GM12865 (cell line): ENCODE results near the gene RNGTT.

Experiments used
- DNase-seq: peaks from one replicate; pipeline ENCODE4 v3.0.0; 2010; ENCODE audit warnings: low read depth
- H3K4me3 ChIP-seq: 2 replicates; pipeline ENCODE4 v1.5.1; 2011; ENCODE audit warnings: mild to moderate bottlenecking, low read depth, low read length, control low read depth
- TF ChIP-seq, protein P1 (sequence below): IDR thresholded peaks from 2 replicates; pipeline ENCODE4 v1.5.1; 2011; ENCODE audit warnings: low read length, control low read depth, low read depth, inconsistent platforms; ENCODE audit not compliant: insufficient read depth; ENCODE audit errors: missing control alignments

The RNGTT gene

DNA sequence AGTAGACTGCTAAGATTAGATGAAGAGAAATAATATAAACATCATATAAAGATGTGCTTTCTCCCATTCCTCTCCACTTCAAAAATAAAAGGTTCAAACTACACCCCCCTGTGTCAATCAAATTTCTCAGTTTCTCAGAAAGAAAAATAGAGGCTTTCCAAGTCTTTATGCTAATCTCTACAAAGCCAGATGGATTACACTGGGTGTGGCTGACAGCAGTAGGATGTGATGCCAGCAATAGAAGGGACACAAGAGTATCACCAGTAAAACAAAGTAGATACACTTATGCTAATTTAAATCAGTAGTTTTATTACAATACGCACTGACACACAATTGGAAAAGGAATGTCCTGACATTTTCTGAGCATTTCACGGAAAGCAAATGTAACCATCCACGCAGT, 353.4 kb downstream of the RNGTT start:
- no peak overlapping the region for H3K4me3 ChIP-seq
- no peak for DNase-seq
- TF ChIP-seq, protein P1, sequence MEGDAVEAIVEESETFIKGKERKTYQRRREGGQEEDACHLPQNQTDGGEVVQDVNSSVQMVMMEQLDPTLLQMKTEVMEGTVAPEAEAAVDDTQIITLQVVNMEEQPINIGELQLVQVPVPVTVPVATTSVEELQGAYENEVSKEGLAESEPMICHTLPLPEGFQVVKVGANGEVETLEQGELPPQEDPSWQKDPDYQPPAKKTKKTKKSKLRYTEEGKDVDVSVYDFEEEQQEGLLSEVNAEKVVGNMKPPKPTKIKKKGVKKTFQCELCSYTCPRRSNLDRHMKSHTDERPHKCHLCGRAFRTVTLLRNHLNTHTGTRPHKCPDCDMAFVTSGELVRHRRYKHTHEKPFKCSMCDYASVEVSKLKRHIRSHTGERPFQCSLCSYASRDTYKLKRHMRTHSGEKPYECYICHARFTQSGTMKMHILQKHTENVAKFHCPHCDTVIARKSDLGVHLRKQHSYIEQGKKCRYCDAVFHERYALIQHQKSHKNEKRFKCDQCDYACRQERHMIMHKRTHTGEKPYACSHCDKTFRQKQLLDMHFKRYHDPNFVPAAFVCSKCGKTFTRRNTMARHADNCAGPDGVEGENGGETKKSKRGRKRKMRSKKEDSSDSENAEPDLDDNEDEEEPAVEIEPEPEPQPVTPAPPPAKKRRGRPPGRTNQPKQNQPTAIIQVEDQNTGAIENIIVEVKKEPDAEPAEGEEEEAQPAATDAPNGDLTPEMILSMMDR, result no peak

GRCh38 chr6:88605271-88605670, 358.1 kb downstream of the RNGTT start:
- H3K4me3 ChIP-seq, result no peak overlapping the region
- TF ChIP-seq, protein P1, result no peak
- no peak for DNase-seq

DNA sequence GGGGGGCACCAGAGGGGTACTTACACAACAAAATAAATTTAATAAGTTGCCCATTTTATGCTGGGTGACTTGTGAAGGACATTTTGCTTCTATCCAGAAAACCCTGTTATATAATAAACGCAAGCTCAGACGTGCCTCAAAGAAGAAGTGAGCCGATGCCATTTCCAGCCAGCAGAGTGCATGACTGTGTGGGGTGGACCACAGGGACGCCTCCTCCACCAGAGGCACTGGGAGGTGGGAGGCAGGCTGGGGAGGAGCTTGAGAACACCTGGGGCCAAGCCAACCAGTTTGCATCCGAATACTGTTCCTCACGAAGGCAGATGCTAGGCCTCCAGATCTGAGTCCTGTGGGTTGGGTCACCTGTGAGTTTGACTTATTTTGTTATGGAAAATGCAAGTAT, 363.8 kb downstream of the RNGTT start:
- peak; percentile 59 for DNase-seq
- no peak overlapping the region for H3K4me3 ChIP-seq
- TF ChIP-seq, protein P1, result peak; percentile 27

GRCh38 chr6:88596801-88597200, 366.6 kb downstream of the RNGTT start:
- TF ChIP-seq, protein P1, result no peak
- DNase-seq, result no peak
- no peak overlapping the region for H3K4me3 ChIP-seq

DNA sequence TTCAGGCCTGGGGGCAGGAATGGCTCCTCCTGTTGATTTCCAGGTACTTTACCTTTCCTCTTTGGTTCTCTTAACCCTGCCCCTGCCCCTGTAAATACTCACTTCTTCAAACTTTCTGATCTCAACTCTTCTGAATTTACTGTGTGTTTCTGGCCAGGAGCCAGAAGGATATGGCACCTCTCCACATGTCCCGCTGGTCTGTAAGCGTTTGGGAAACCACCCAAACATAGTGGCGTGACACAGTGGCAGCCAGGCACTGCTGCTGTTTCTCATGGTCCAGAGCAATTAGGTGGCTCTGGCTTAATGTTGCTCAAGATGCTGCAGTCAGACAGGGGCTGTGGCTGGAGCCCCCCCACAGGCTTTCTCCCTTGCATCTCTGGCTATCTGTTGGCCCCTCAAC, 374.5 kb downstream of the RNGTT start:
- TF ChIP-seq, protein P1, result no peak
- peak; percentile 79 for DNase-seq
- H3K4me3 ChIP-seq, result no peak overlapping the region

DNA sequence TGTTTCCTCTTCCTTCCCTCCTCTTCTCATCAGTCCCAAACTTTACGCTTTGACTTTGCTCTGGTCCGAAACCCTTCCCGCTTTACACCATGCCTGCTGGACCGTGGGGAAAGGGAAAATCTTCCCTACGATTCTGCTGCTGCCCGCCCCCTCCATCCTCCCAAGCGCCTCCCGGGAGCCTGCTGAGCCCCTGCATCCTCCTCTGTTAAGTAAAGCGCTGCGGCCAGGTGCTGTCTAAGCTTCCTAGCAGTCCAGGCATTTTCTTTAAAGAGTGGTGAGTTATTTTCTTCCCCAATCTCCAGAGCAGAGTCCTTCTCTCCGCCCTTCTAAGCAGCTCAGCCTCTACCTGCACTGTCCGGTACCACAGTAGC, 376.3 kb downstream of the RNGTT start:
- H3K4me3 ChIP-seq, result no peak overlapping the region
- TF ChIP-seq, protein P1, result no peak
- no peak for DNase-seq

GRCh38 chr6:88586371-88587149, 376.9 kb downstream of the RNGTT start:
- TF ChIP-seq, protein P1, result no peak
- no peak overlapping the region for H3K4me3 ChIP-seq
- no peak for DNase-seq
